GM23338 (cell line): ENCODE measurements around the gene U2AF1L4. TPM values are rescaled to one million over a fixed set of nuclear protein-coding genes. Genes with fewer than 3 reads are reported as not detected.

Source experiments
- ATAC-seq: fragments of 200-7000 bp; cut with Tn5 transposase; 3 replicates; pipeline ENCODE4 v1.9.1; 2020
- DNase-seq: peaks from one replicate; pipeline ENCODE4 v3.0.0-alpha.2; 2015; ENCODE audit warnings: low spot score
- H2AFZ ChIP-seq: fragments of 200-600 bp; sonication (generic); 2 replicates; pipeline ENCODE4 v1.8.0; 2016; ENCODE audit warnings: antibody characterized with exemption, mild to moderate bottlenecking, moderate library complexity
- H3F3A ChIP-seq: fragments of 200-600 bp; sonication (generic); replicated peaks from 2 replicates; pipeline ENCODE4 v1.8.0; 2017; ENCODE audit warnings: antibody characterized with exemption, mixed run types, low read depth
- H3K27ac ChIP-seq: fragments of 200-600 bp; sonication (generic); 2 replicates; pipeline ENCODE4 v1.6.1; 2016; ENCODE audit warnings: low read depth
- H3K27me3 ChIP-seq: fragments of 200-600 bp; sonication (generic); 2 replicates; pipeline ENCODE4 v1.8.0; 2016; ENCODE audit warnings: mild to moderate bottlenecking, mixed run types, moderate library complexity; ENCODE audit not compliant: insufficient read depth
- H3K36me3 ChIP-seq: fragments of 200-600 bp; sonication (generic); 2 replicates; pipeline ENCODE4 v1.8.0; 2016; ENCODE audit warnings: mild to moderate bottlenecking; ENCODE audit not compliant: insufficient read depth
- H3K4me1 ChIP-seq: fragments of 200-600 bp; sonication (generic); 2 replicates; pipeline ENCODE4 v1.8.0; 2016; ENCODE audit warnings: mild to moderate bottlenecking, moderate library complexity; ENCODE audit not compliant: insufficient read depth
- H3K4me2 ChIP-seq: fragments of 200-600 bp; sonication (generic); 2 replicates; pipeline ENCODE4 v1.7.1; 2017; ENCODE audit warnings: mixed run types
- H3K4me3 ChIP-seq: fragments of 200-600 bp; sonication (generic); 2 replicates; pipeline ENCODE4 v1.6.1; 2016; ENCODE audit warnings: mixed run types
- H3K79me2 ChIP-seq: fragments of 200-600 bp; sonication (generic); replicated peaks from 2 replicates; pipeline ENCODE4 v1.8.0; 2017; ENCODE audit warnings: mild to moderate bottlenecking; ENCODE audit not compliant: insufficient read depth
- H3K9me2 ChIP-seq: fragments of 200-600 bp; sonication (generic); 2 replicates; pipeline ENCODE4 v1.8.0; 2017; ENCODE audit not compliant: insufficient read depth
- H4K20me1 ChIP-seq: fragments of 200-600 bp; sonication (generic); replicated peaks from 2 replicates; pipeline ENCODE4 v1.8.0; 2017; ENCODE audit warnings: mild to moderate bottlenecking; ENCODE audit not compliant: insufficient read depth
- H3K27ac Mint-ChIP-seq: 2 replicates; pipeline ENCODE4 v1.8.0; 2020; ENCODE audit warnings: inconsistent platforms, mild to moderate bottlenecking, moderate library complexity, mixed read lengths
- H3K27me3 Mint-ChIP-seq: 3 replicates; pipeline ENCODE4 v1.8.0; 2022; ENCODE audit warnings: low read depth, mild to moderate bottlenecking, moderate library complexity, mixed read lengths, inconsistent platforms; ENCODE audit not compliant: insufficient read depth, poor library complexity
- H3K36me3 Mint-ChIP-seq: 3 replicates; pipeline ENCODE4 v1.8.0; 2021; ENCODE audit warnings: low read depth, mild to moderate bottlenecking, inconsistent platforms, moderate library complexity, mixed read lengths
- H3K4me1 Mint-ChIP-seq: 3 replicates; pipeline ENCODE4 v1.8.0; 2020; ENCODE audit warnings: mild to moderate bottlenecking, inconsistent platforms, mixed read lengths
- H3K4me3 Mint-ChIP-seq: 3 replicates; pipeline ENCODE4 v1.8.0; 2021; ENCODE audit warnings: moderate library complexity, mild to moderate bottlenecking, inconsistent platforms, mixed read lengths
- H3K9me3 Mint-ChIP-seq: 3 replicates; pipeline ENCODE4 v1.8.0; 2020; ENCODE audit warnings: moderate library complexity, mild to moderate bottlenecking, inconsistent platforms, mixed read lengths
- CREB1 ChIP-seq: fragments of 250-450 bp; sonication (Bioruptor Pico); IDR thresholded peaks from 2 replicates; pipeline ENCODE4 v1.5.0; 2020; ENCODE audit warnings: low read depth, mild to moderate bottlenecking, moderate library complexity
- EZH2 ChIP-seq: fragments of 200-600 bp; sonication (generic); IDR thresholded peaks from one replicate; pipeline ENCODE4 v1.8.0; 2017; ENCODE audit warnings: antibody characterized with exemption, mild to moderate bottlenecking, low read depth; ENCODE audit not compliant: unreplicated experiment
- EZH2phosphoT487 ChIP-seq: fragments of 200-600 bp; sonication (generic); IDR thresholded peaks from one replicate; pipeline ENCODE4 v1.8.1; 2018; ENCODE audit warnings: antibody characterized with exemption; ENCODE audit not compliant: unreplicated experiment
- JUNB ChIP-seq: IDR thresholded peaks from one replicate; pipeline ENCODE4 v1.6.1; 2016; ENCODE audit warnings: antibody characterized with exemption; ENCODE audit not compliant: unreplicated experiment
- NANOG ChIP-seq: IDR thresholded peaks from 2 replicates; pipeline ENCODE4 v1.6.1; 2016; ENCODE audit warnings: antibody characterized with exemption, borderline replicate concordance
- POLR2AphosphoS5 ChIP-seq: IDR thresholded peaks from 2 replicates; pipeline ENCODE4 v1.6.1; 2016; ENCODE audit warnings: antibody characterized with exemption, low read depth
- STAT1 ChIP-seq: IDR thresholded peaks from one replicate; pipeline ENCODE4 v1.6.1; 2016; ENCODE audit warnings: antibody characterized with exemption; ENCODE audit not compliant: unreplicated experiment
- ZNF114 ChIP-seq: fragments of 250-450 bp; sonication (Bioruptor Pico); IDR thresholded peaks from 2 replicates; pipeline ENCODE4 v1.5.0; 2020; ENCODE audit warnings: mild to moderate bottlenecking, moderate library complexity
- ZNF331 ChIP-seq: fragments of 250-450 bp; sonication (Bioruptor Pico); IDR thresholded peaks from 2 replicates; pipeline ENCODE4 v1.5.0; 2020; ENCODE audit warnings: low read depth, mild to moderate bottlenecking, moderate library complexity
- polyA plus RNA-seq: library from polyadenylated mRNA; unstranded; fragments of >200 nt; fragmentation: Nextera tagmentation; extraction: Ambion mirVana; gene quantifications from 2 replicates; pipeline ENCODE4 v1.2.1, GENCODE V29; 2016
- total RNA-seq: library from RNA; depleted of rRNA; stranded (reverse); fragments of >200 nt; shearing (Covaris generic); gene quantifications from 2 replicates; pipeline ENCODE4 v1.2.3, GENCODE V29; 2014
- TF ChIP-seq, protein P1 (sequence below): IDR thresholded peaks from one replicate; pipeline ENCODE4 v1.6.1; 2018; ENCODE audit warnings: antibody characterized with exemption; ENCODE audit not compliant: unreplicated experiment
- TF ChIP-seq, protein P2 (sequence below): fragments of 250-450 bp; sonication (Bioruptor Pico); IDR thresholded peaks from 2 replicates; pipeline ENCODE4 v1.5.0; 2020; ENCODE audit warnings: mild to moderate bottlenecking, moderate library complexity
- TF ChIP-seq, protein P3 (sequence below), 2 experiments: fragments of 200-600 bp in 1 of 2; sonication (generic) in 1 of 2; conservative IDR thresholded peaks; 2 replicates each; pipeline versions ENCODE4 v1.5.1 to v1.6.1; 2016 to 2017; ENCODE audit warnings: antibody characterized with exemption in 2 of 2, low read depth in 2 of 2, mild to moderate bottlenecking in 2 of 2, moderate library complexity in 1 of 2
- TF ChIP-seq, protein P4 (sequence below): IDR thresholded peaks from 2 replicates; pipeline ENCODE4 v1.6.1; 2016; ENCODE audit warnings: antibody characterized with exemption

U2AF1L4 gene
- total and polyA plus RNA-seq, 2 experiments from 2014 or later = 13.1 to 23.7 TPM

DNA sequence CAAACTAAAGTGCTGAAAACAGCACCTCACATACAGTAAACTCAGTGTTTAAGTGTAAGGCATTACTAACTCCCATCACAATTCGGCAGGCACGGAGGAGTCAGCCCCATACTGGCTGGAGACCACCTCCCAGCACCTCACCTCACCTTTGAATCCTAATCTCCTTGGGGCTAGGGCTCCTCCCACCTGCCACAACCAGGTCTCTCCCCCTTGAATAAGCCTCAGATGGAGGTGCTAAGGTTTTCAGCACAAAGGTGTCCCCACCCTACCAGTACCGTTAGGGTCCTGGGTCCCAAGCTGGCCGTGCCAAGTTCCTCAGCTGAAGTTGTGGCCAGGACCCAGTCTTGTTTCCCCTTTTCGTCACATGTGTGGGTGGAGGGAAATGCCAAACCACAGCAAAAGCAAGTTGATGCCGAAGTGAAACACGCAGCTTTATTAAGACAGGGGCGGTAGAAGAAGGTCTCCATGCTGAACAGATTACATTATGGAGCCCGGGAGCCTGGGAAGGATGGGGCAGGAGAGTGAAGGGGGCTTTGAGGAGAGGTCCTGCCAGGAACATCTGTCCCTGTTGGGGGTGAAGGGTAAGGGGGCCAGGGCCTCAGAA, 3.0 kb downstream of the U2AF1L4 start, which contains the start of gene IGFLR1:
Gene IGFLR1, minus strand, starts transcription at position 332 of the 604 bp plus-strand sequence. CDS start 1,272 bp downstream, outside the sequence.
- peak within 1 kb of the TSS; percentile 96 for H3K4me3 ChIP-seq
- H4K20me1 ChIP-seq = no peaks in the 10 kb centered on the region
- Mint-ChIP-seq H3K9me3 (no peaks in the 10 kb centered on the region; the same call in 2 of the 3 replicates), H3K27ac (peak within 1 kb of the TSS; percentile 51; the same call in 1 of the 2 replicates), H3K27me3 (peaks cover 5% of the 10 kb centered on the region), H3K4me3 (peak within 1 kb of the TSS; percentile 83), H3K4me1 (peaks cover 19% of the 10 kb centered on the region), H3K36me3 (peaks cover 22% of the 10 kb centered on the region)
- peak within 1 kb of the TSS; percentile 96; the same call in 1 of the 2 replicates for H3K27ac ChIP-seq
- DNase-seq (no peak), ATAC-seq (no peak)
- peaks cover 14% of the 10 kb centered on the region for H3K79me2 ChIP-seq
- peaks cover 14% of the 10 kb centered on the region; the same call in 1 of the 2 replicates for H3K4me1 ChIP-seq
- H2AFZ ChIP-seq = no peak within 1 kb of the TSS
- H3F3A ChIP-seq = peaks cover 10% of the 10 kb centered on the region
- peak within 1 kb of the TSS; percentile 91 for H3K4me2 ChIP-seq
- H3K9me2 ChIP-seq = no peaks in the 10 kb centered on the region
- H3K36me3 ChIP-seq = peaks cover under 1% of the 10 kb centered on the region; the same call in 1 of the 2 replicates
- no peaks in the 10 kb centered on the region for H3K27me3 ChIP-seq
- TF ChIP-seq NANOG = no peak
- no peak for TF ChIP-seq EZH2phosphoT487
- no peak for TF ChIP-seq EZH2
- no peak for TF ChIP-seq CREB1 (CRISPR knock-in tag)
- no peak for TF ChIP-seq POLR2AphosphoS5
- TF ChIP-seq ZNF114 (CRISPR knock-in tag) = no peak
- no peak for TF ChIP-seq STAT1
- TF ChIP-seq, protein P1, sequence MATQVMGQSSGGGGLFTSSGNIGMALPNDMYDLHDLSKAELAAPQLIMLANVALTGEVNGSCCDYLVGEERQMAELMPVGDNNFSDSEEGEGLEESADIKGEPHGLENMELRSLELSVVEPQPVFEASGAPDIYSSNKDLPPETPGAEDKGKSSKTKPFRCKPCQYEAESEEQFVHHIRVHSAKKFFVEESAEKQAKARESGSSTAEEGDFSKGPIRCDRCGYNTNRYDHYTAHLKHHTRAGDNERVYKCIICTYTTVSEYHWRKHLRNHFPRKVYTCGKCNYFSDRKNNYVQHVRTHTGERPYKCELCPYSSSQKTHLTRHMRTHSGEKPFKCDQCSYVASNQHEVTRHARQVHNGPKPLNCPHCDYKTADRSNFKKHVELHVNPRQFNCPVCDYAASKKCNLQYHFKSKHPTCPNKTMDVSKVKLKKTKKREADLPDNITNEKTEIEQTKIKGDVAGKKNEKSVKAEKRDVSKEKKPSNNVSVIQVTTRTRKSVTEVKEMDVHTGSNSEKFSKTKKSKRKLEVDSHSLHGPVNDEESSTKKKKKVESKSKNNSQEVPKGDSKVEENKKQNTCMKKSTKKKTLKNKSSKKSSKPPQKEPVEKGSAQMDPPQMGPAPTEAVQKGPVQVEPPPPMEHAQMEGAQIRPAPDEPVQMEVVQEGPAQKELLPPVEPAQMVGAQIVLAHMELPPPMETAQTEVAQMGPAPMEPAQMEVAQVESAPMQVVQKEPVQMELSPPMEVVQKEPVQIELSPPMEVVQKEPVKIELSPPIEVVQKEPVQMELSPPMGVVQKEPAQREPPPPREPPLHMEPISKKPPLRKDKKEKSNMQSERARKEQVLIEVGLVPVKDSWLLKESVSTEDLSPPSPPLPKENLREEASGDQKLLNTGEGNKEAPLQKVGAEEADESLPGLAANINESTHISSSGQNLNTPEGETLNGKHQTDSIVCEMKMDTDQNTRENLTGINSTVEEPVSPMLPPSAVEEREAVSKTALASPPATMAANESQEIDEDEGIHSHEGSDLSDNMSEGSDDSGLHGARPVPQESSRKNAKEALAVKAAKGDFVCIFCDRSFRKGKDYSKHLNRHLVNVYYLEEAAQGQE = no peak
- TF ChIP-seq, protein P2, sequence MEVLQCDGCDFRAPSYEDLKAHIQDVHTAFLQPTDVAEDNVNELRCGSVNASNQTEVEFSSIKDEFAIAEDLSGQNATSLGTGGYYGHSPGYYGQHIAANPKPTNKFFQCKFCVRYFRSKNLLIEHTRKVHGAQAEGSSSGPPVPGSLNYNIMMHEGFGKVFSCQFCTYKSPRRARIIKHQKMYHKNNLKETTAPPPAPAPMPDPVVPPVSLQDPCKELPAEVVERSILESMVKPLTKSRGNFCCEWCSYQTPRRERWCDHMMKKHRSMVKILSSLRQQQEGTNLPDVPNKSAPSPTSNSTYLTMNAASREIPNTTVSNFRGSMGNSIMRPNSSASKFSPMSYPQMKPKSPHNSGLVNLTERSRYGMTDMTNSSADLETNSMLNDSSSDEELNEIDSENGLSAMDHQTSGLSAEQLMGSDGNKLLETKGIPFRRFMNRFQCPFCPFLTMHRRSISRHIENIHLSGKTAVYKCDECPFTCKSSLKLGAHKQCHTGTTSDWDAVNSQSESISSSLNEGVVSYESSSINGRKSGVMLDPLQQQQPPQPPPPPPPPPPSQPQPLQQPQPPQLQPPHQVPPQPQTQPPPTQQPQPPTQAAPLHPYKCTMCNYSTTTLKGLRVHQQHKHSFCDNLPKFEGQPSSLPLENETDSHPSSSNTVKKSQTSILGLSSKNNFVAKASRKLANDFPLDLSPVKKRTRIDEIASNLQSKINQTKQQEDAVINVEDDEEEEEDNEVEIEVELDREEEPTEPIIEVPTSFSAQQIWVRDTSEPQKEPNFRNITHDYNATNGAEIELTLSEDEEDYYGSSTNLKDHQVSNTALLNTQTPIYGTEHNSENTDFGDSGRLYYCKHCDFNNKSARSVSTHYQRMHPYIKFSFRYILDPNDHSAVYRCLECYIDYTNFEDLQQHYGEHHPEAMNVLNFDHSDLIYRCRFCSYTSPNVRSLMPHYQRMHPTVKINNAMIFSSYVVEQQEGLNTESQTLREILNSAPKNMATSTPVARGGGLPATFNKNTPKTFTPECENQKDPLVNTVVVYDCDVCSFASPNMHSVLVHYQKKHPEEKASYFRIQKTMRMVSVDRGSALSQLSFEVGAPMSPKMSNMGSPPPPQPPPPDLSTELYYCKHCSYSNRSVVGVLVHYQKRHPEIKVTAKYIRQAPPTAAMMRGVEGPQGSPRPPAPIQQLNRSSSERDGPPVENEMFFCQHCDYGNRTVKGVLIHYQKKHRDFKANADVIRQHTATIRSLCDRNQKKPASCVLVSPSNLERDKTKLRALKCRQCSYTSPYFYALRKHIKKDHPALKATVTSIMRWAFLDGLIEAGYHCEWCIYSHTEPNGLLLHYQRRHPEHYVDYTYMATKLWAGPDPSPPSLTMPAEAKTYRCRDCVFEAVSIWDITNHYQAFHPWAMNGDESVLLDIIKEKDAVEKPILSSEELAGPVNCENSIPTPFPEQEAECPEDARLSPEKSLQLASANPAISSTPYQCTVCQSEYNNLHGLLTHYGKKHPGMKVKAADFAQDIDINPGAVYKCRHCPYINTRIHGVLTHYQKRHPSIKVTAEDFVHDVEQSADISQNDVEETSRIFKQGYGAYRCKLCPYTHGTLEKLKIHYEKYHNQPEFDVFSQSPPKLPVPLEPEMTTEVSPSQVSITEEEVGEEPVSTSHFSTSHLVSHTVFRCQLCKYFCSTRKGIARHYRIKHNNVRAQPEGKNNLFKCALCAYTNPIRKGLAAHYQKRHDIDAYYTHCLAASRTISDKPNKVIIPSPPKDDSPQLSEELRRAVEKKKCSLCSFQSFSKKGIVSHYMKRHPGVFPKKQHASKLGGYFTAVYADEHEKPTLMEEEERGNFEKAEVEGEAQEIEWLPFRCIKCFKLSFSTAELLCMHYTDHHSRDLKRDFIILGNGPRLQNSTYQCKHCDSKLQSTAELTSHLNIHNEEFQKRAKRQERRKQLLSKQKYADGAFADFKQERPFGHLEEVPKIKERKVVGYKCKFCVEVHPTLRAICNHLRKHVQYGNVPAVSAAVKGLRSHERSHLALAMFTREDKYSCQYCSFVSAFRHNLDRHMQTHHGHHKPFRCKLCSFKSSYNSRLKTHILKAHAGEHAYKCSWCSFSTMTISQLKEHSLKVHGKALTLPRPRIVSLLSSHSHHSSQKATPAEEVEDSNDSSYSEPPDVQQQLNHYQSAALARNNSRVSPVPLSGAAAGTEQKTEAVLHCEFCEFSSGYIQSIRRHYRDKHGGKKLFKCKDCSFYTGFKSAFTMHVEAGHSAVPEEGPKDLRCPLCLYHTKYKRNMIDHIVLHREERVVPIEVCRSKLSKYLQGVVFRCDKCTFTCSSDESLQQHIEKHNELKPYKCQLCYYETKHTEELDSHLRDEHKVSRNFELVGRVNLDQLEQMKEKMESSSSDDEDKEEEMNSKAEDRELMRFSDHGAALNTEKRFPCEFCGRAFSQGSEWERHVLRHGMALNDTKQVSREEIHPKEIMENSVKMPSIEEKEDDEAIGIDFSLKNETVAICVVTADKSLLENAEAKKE (CRISPR knock-in tag) = no peak
- TF ChIP-seq, protein P3, sequence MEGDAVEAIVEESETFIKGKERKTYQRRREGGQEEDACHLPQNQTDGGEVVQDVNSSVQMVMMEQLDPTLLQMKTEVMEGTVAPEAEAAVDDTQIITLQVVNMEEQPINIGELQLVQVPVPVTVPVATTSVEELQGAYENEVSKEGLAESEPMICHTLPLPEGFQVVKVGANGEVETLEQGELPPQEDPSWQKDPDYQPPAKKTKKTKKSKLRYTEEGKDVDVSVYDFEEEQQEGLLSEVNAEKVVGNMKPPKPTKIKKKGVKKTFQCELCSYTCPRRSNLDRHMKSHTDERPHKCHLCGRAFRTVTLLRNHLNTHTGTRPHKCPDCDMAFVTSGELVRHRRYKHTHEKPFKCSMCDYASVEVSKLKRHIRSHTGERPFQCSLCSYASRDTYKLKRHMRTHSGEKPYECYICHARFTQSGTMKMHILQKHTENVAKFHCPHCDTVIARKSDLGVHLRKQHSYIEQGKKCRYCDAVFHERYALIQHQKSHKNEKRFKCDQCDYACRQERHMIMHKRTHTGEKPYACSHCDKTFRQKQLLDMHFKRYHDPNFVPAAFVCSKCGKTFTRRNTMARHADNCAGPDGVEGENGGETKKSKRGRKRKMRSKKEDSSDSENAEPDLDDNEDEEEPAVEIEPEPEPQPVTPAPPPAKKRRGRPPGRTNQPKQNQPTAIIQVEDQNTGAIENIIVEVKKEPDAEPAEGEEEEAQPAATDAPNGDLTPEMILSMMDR (conservative IDR thresholded peaks at IDR 0.05; ENCODE audit: low read depth in 2 of 2) = no peak
- TF ChIP-seq JUNB = no peak
- TF ChIP-seq, protein P4, sequence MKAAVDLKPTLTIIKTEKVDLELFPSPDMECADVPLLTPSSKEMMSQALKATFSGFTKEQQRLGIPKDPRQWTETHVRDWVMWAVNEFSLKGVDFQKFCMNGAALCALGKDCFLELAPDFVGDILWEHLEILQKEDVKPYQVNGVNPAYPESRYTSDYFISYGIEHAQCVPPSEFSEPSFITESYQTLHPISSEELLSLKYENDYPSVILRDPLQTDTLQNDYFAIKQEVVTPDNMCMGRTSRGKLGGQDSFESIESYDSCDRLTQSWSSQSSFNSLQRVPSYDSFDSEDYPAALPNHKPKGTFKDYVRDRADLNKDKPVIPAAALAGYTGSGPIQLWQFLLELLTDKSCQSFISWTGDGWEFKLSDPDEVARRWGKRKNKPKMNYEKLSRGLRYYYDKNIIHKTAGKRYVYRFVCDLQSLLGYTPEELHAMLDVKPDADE = no peak
- TF ChIP-seq ZNF331 (CRISPR knock-in tag) = no peak
